Testis (tissue), 3 donors: Measurements from ENCODE around the gene FGF11. TPM values are rescaled to one million over a fixed set of nuclear protein-coding genes. Genes with fewer than 3 reads are reported as not detected.
A peak's percentile ranks its signal among the peaks of the same experiment; 100 is the strongest.

Source experiments
- DNase-seq: peaks from one replicate; pipeline ENCODE4 v3.0.0-alpha.2; 2019
- H3K27ac ChIP-seq, 2 donors: fragments of 200-600 bp; sonication (generic); one replicate each; pipeline ENCODE4 v1.5.1; 2019
- H3K27me3 ChIP-seq: fragments of 200-600 bp; sonication (generic); one replicate; pipeline ENCODE4 v1.5.1; 2019
- H3K36me3 ChIP-seq: fragments of 200-600 bp; sonication (generic); one replicate; pipeline ENCODE4 v1.5.1; 2017; ENCODE audit warnings: low read depth; ENCODE audit errors: missing control alignments
- H3K4me1 ChIP-seq: fragments of 200-600 bp; sonication (generic); one replicate; pipeline ENCODE4 v1.5.1; 2019
- H3K4me3 ChIP-seq, 2 donors: fragments of 200-600 bp; sonication (generic); one replicate each; pipeline ENCODE4 v1.5.1; 2017 to 2019
- H3K9me3 ChIP-seq: fragments of 200-600 bp; sonication (generic); one replicate; pipeline ENCODE4 v1.5.1; 2017
- POLR2A ChIP-seq: fragments of 450-650 bp; IDR thresholded peaks from one replicate; pipeline ENCODE4 v1.6.1; 2017; ENCODE audit warnings: antibody characterized with exemption, mild to moderate bottlenecking, moderate library complexity
- WGBS, 2 donors: methylation state at CpG; one replicate each; pipeline ENCODE4 v1.1.5; 2018; 5-methylcytosine and 5-hydroxymethylcytosine counted together
- intact Hi-C: fragments of 100-400 bp; cut with DNase I; formaldehyde crosslinking; loops from one replicate; pipeline ENCODE4 v1.15.1; 2023; ENCODE audit warnings: low total_unique reads
- polyA plus RNA-seq: library from polyadenylated mRNA; stranded (reverse); fragments of 350-450 nt; fragmentation: Illumina TruSeq; extraction: RNeasy Lipid Tissue Mini Kit (QIAGEN cat#74804); gene quantifications from one replicate; pipeline ENCODE4 v1.2.3, GENCODE V29; 2014; ENCODE audit warnings: low read depth, low replicate concordance; ENCODE audit not compliant: insufficient read depth
- total RNA-seq, 2 donors: library from RNA; depleted of rRNA; stranded (reverse); fragments of >200 nt; gene quantifications; one replicate each; pipeline ENCODE4 v1.2.3, GENCODE V29; 2016
- TF ChIP-seq, protein P1 (sequence below), 3 experiments: fragments of 450-650 bp in 2 of 3; fragments of 200-600 bp in 1 of 3; sonication (generic) in 1 of 3; IDR thresholded peaks; one replicate each; pipeline ENCODE4 v1.5.1; 2016 to 2019; ENCODE audit warnings: antibody characterized with exemption in 3 of 3, mild to moderate bottlenecking in 2 of 3, moderate library complexity in 1 of 3

Gene FGF11
- total and polyA plus RNA-seq, 3 donors from 2014 or later = 3.2 to 4.6 (median 4.2) TPM

DNA sequence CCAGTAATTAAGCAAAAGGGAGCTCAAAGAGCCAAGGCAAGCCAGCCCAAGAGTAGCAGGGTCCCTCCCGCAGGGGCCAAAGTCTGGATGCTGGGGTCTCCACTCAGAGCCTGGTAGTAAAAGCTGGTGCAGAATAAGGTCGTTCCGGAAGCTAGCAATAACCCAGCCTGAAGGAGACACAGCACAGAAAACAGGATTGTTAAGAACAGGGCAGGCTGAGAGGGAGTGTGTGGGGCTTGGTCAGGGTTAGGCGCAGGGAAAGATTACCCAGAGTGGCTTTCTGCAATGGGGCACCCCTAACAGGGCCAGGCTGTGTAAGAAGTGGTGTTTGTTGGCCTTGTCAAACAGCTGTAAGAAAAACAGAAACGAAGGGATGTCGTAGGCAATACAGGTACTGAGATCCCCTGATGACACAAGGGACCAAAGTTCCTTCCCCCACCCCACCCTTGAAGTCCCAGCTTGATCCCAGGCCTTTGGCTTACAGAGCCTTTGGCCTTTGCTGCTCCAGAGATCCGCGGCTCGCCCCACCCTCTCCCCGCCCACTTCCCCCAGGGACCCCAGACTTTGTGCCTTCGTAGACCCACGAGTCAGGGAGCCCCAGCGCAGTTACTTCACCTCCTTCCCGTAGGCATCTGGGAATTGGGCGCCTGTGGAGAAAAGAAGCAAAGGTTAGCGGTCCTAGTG lies 36.1 kb upstream of the FGF11 start:
- peak; percentile 59 for DNase-seq
- TF ChIP-seq, protein P1, sequence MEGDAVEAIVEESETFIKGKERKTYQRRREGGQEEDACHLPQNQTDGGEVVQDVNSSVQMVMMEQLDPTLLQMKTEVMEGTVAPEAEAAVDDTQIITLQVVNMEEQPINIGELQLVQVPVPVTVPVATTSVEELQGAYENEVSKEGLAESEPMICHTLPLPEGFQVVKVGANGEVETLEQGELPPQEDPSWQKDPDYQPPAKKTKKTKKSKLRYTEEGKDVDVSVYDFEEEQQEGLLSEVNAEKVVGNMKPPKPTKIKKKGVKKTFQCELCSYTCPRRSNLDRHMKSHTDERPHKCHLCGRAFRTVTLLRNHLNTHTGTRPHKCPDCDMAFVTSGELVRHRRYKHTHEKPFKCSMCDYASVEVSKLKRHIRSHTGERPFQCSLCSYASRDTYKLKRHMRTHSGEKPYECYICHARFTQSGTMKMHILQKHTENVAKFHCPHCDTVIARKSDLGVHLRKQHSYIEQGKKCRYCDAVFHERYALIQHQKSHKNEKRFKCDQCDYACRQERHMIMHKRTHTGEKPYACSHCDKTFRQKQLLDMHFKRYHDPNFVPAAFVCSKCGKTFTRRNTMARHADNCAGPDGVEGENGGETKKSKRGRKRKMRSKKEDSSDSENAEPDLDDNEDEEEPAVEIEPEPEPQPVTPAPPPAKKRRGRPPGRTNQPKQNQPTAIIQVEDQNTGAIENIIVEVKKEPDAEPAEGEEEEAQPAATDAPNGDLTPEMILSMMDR (IDR thresholded peaks at IDR 0.05) = no peak
- TF ChIP-seq POLR2A = no peak
- H3K27ac ChIP-seq = peak overlapping the region; percentile 61 to 93
- no peaks in the 10 kb centered on the region for H3K9me3 ChIP-seq
- no peaks in the 10 kb centered on the region for H3K27me3 ChIP-seq
- peak overlapping the region; percentile 65 to 72 for H3K4me3 ChIP-seq
- H3K36me3 ChIP-seq = no peaks in the 10 kb centered on the region
- H3K4me1 ChIP-seq = peaks cover 17% of the 10 kb centered on the region
- intact Hi-C loops = no loop called here
- WGBS, 2 donors = 6 to 8% methylated on average over 16 of the region's 16 CpGs

DNA sequence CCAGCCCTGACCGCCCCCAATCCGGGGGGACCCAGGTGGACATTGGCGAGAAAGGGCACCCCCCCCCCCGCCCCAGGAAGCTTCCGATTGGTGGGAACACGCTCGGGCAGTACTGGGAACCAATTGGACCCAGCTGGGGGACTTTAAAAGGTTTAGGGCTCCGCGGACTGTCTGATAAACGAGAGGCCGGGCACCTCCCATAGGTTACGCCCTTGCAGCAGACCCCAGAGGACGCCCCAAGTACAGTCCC lies 35.7 kb upstream of the FGF11 start:
- TF ChIP-seq, protein P1 (IDR thresholded peaks at IDR 0.05) = no peak
- no peak for TF ChIP-seq POLR2A
- Histone ChIP-seq H3K27ac (peak overlapping the region; percentile 61 to 93), H3K36me3 (no peaks in the 10 kb centered on the region), H3K4me1 (peaks cover 17% of the 10 kb centered on the region), H3K9me3 (no peaks in the 10 kb centered on the region), H3K27me3 (no peaks in the 10 kb centered on the region), H3K4me3 (peak overlapping the region; percentile 65 to 72)
- DNase-seq = no peak
- 0% methylated on average over 13 of the region's 13 CpGs; no CpG with 5 or more reads in 1 of the 2 donors for WGBS, 2 donors
- intact Hi-C loops = no loop called here

- Histone ChIP-seq H3K36me3 (no peaks in the 10 kb centered on the region), H3K27ac (peak within 1 kb of the TSS; percentile 93 to 95), H3K4me3 (peak within 1 kb of the TSS; percentile 71 to 72), H3K27me3 (no peaks in the 10 kb centered on the region), H3K9me3 (no peaks in the 10 kb centered on the region), H3K4me1 (peaks cover 17% of the 10 kb centered on the region)
- intact Hi-C loops = no loop called here
- TF ChIP-seq POLR2A = peak; percentile 99
- TF ChIP-seq, protein P1 (IDR thresholded peaks at IDR 0.05) = peak in 1 of 3 experiments; percentile 24
- peak; percentile 100 for DNase-seq
- 0% methylated on average over 18 to 44 of the region's 49 CpGs for WGBS, 2 donors
Observed at GRCh38 chr17:7403977-7404736, 35.2 kb upstream of the FGF11 start, which contains the start of gene TMEM256. TMEM256 (minus strand) TSS chr17:7404097; CDS start chr17:7404084, 13 bp downstream.

DNA sequence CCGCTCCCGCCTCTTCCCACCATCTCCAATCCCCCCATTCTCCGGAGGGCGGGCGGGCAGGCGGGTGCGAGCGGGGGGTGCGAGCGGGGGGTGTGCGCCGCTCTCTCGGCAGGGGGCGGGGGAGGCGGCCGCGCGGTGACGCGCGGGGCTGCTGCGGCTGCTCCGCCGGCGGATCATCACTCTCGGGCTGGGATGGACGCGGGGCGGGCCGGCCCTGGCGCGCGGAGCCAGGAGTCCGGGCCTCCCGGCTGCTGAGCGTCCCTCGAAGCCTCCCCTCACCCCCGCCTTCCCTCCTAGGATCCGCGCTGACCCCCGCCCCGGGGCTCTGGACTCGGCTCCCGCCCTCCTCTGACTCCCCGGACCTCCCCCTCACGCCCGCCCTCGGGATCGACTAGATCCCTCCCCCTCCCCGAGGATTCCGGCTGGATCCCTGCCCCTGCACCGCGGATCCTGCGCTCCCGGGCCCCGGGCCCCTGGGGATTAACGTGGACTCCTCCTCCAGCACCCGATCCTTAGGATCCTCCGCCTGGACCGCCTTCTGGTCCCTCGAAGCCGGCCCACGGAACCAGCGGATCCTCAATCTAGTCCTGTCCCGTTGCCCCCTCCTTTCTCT lies 34.5 kb upstream of the FGF11 start:
- DNase-seq = peak; percentile 57
- TF ChIP-seq POLR2A = no peak
- TF ChIP-seq, protein P1 (IDR thresholded peaks at IDR 0.05) = no peak
- intact Hi-C loops = no loop called here
- H3K4me3 ChIP-seq = peak overlapping the region; percentile 71 to 72
- H3K36me3 ChIP-seq = no peaks in the 10 kb centered on the region
- H3K4me1 ChIP-seq = peaks cover 17% of the 10 kb centered on the region
- no peaks in the 10 kb centered on the region for H3K9me3 ChIP-seq
- no peaks in the 10 kb centered on the region for H3K27me3 ChIP-seq
- H3K27ac ChIP-seq = peak overlapping the region; percentile 93 to 95
- 1 to 7% methylated on average over 8 to 54 of the region's 65 CpGs for WGBS, 2 donors
